ENCODE data around the gene PKP4.

The PKP4 gene

DNA sequence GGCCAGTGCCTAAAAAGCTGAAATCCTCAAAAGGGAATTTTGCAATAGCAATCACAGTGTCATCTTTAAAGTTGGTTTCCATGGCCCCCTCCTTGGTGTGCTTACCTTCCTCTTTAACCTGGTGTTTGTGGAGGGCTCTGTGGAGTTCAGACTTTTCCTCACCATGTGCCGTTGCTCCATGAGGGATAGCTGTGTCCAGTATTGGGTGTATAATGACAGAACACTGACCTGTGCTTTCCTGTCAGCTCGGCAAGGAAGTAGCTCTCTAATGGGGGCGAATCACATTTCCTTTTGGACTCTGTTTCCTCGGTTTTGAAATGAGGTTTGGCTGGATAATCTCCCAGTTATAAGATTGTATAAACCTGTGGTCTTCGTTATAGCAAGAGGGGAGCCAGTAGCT is 172.4 kb downstream of the PKP4 start:
- Histone ChIP-seq H3K4me2 (ENCODE audit: low read length) (no peak overlapping the region), H3K36me3 (ENCODE audit: insufficient read depth, low read length) (0 out of 2 replicates have a peak, but pooled peaks cover 8% of the 10 kb centered on the region), H3F3A (ENCODE audit: insufficient read depth, low read length) (no peaks in the 10 kb centered on the region), H3K27ac (ENCODE audit: low read depth, low read length, poor library complexity, severe bottlenecking) (no peak overlapping the region), H3K4me1 (ENCODE audit: insufficient read depth, low read length, severe bottlenecking) (no peaks in the 10 kb centered on the region), H3K9me2 (ENCODE audit: low read depth, low read length) (no peaks in the 10 kb centered on the region), H4K20me1 (ENCODE audit: insufficient read depth, low read length) (no peaks in the 10 kb centered on the region), H3K9ac (ENCODE audit: low read length) (no peak overlapping the region), H3K79me2 (ENCODE audit: insufficient read depth, low read length) (no peaks in the 10 kb centered on the region), H3K4me3 (ENCODE audit: low read depth, low read length, poor library complexity, severe bottlenecking) (no peak overlapping the region), H2AFZ (ENCODE audit: low read length) (no peak overlapping the region), H3K27me3 (ENCODE audit: insufficient read depth, low read length) (no peaks in the 10 kb centered on the region), H3K9me3 (ENCODE audit: low read length) (no peaks in the 10 kb centered on the region)
- TF ChIP-seq EZH2 (IDR thresholded peaks at IDR 0.05; ENCODE audit: borderline replicate concordance, low read length): no peak
- TF ChIP-seq, protein P1, sequence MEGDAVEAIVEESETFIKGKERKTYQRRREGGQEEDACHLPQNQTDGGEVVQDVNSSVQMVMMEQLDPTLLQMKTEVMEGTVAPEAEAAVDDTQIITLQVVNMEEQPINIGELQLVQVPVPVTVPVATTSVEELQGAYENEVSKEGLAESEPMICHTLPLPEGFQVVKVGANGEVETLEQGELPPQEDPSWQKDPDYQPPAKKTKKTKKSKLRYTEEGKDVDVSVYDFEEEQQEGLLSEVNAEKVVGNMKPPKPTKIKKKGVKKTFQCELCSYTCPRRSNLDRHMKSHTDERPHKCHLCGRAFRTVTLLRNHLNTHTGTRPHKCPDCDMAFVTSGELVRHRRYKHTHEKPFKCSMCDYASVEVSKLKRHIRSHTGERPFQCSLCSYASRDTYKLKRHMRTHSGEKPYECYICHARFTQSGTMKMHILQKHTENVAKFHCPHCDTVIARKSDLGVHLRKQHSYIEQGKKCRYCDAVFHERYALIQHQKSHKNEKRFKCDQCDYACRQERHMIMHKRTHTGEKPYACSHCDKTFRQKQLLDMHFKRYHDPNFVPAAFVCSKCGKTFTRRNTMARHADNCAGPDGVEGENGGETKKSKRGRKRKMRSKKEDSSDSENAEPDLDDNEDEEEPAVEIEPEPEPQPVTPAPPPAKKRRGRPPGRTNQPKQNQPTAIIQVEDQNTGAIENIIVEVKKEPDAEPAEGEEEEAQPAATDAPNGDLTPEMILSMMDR (IDR thresholded peaks at IDR 0.05; ENCODE audit: low read length): no peak

DNA sequence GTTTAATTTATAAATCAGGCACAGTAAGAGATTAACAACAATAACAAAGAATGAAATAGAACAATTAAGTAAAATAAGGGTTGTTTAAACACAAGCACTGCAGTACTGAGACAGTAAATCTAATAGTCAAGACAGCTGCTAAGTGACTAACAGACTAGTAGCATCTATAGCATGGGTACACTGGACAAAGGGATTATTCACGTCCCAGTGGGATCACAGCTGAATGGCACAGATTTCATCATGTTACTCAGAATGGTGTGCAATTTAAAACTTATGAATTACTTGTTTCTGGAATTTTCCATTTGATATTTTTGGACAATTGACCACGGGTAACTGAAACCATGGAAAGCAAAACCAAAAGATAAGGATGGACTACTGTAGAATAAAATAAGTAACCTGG is 176.5 kb downstream of the PKP4 start:
- H3K79me2 ChIP-seq (ENCODE audit: insufficient read depth, low read length): no peaks in the 10 kb centered on the region
- no peaks in the 10 kb centered on the region for H4K20me1 ChIP-seq (ENCODE audit: insufficient read depth, low read length)
- no peaks in the 10 kb centered on the region for H3K4me1 ChIP-seq (ENCODE audit: insufficient read depth, low read length, severe bottlenecking)
- H3K9ac ChIP-seq (ENCODE audit: low read length): no peak overlapping the region
- H3K4me3 ChIP-seq (ENCODE audit: low read depth, low read length, poor library complexity, severe bottlenecking): no peak overlapping the region
- TF ChIP-seq, protein P1 (IDR thresholded peaks at IDR 0.05; ENCODE audit: low read length): no peak
- TF ChIP-seq EZH2 (IDR thresholded peaks at IDR 0.05; ENCODE audit: borderline replicate concordance, low read length): no peak
- no peak overlapping the region for H3K4me2 ChIP-seq (ENCODE audit: low read length)
- H3K27ac ChIP-seq (ENCODE audit: low read depth, low read length, poor library complexity, severe bottlenecking): no peak overlapping the region
- H3K9me2 ChIP-seq (ENCODE audit: low read depth, low read length): no peaks in the 10 kb centered on the region
- H2AFZ ChIP-seq (ENCODE audit: low read length): no peak overlapping the region
- 0 out of 2 replicates have a peak, but pooled peaks cover 8% of the 10 kb centered on the region for H3K36me3 ChIP-seq (ENCODE audit: insufficient read depth, low read length)
- no peaks in the 10 kb centered on the region for H3K9me3 ChIP-seq (ENCODE audit: low read length)
- H3F3A ChIP-seq (ENCODE audit: insufficient read depth, low read length): no peaks in the 10 kb centered on the region
- H3K27me3 ChIP-seq (ENCODE audit: insufficient read depth, low read length): no peaks in the 10 kb centered on the region

DNA sequence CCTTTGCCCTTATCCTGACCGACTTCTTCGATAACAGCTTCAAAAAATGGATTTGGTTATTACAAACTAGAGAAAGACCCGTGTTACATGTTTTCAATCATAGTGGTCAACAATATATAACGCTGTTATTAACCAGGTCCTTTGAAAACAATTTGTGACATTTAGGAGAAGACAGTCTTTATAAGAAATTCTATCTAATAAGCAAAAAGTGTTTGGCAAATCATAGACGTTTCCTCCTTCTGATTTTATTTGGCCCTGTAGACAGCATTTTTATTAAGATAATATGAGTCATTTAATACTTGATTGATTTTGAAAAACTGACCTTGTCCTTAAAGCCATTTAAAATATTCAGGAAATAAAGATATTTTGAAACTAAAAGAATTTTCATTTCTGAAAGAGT is 177.9 kb downstream of the PKP4 start:
- no peaks in the 10 kb centered on the region for H3K79me2 ChIP-seq (ENCODE audit: insufficient read depth, low read length)
- H3K27ac ChIP-seq (ENCODE audit: low read depth, low read length, poor library complexity, severe bottlenecking): no peak overlapping the region
- no peaks in the 10 kb centered on the region for H3K9me3 ChIP-seq (ENCODE audit: low read length)
- no peaks in the 10 kb centered on the region for H3K27me3 ChIP-seq (ENCODE audit: insufficient read depth, low read length)
- H3F3A ChIP-seq (ENCODE audit: insufficient read depth, low read length): no peaks in the 10 kb centered on the region
- no peak overlapping the region for H2AFZ ChIP-seq (ENCODE audit: low read length)
- H3K4me2 ChIP-seq (ENCODE audit: low read length): no peak overlapping the region
- TF ChIP-seq, protein P1 (IDR thresholded peaks at IDR 0.05; ENCODE audit: low read length): no peak
- TF ChIP-seq EZH2 (IDR thresholded peaks at IDR 0.05; ENCODE audit: borderline replicate concordance, low read length): no peak
- no peak overlapping the region for H3K9ac ChIP-seq (ENCODE audit: low read length)
- H4K20me1 ChIP-seq (ENCODE audit: insufficient read depth, low read length): no peaks in the 10 kb centered on the region
- 0 out of 2 replicates have a peak, but pooled peaks cover 8% of the 10 kb centered on the region for H3K36me3 ChIP-seq (ENCODE audit: insufficient read depth, low read length)
- no peaks in the 10 kb centered on the region for H3K9me2 ChIP-seq (ENCODE audit: low read depth, low read length)
- no peaks in the 10 kb centered on the region for H3K4me1 ChIP-seq (ENCODE audit: insufficient read depth, low read length, severe bottlenecking)
- no peak overlapping the region for H3K4me3 ChIP-seq (ENCODE audit: low read depth, low read length, poor library complexity, severe bottlenecking)
